VCaP (cell line): ENCODE data around the gene JDP2.
A peak's percentile ranks its signal among the peaks of the same experiment; 100 is the strongest.

ENCODE experiments used
- H3K27ac ChIP-seq: fragments of 450-650 bp; 2 replicates; pipeline ENCODE4 v1.5.1; 2017
- CTCF ChIP-seq: fragments of 450-650 bp; conservative IDR thresholded peaks from 2 replicates; pipeline ENCODE4 v1.5.1; 2017; ENCODE audit warnings: mild to moderate bottlenecking, moderate library complexity

The JDP2 gene

DNA sequence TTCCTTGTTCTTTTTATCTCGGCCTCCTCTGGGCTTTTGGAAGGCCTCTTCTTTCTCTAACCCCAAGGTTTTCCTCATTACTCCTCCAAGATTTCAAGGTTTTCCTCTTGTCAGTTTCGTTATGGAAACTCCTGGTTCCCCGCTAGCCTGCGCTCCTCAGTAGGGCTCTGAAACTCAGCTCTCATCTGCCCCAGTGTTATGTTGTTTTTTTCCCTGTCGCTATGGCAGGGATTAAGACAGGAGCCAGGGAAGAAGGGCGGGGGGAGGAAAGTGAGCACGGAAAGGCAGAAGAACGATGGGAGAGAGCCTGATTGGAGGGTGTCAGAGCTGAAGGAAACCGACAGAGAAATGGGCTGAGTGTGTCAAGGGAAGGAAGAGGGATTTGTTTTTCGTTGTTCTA is 26.5 kb upstream of the JDP2 start:
- TF ChIP-seq CTCF = no peak
- peak overlapping the region; percentile 78 for H3K27ac ChIP-seq

DNA sequence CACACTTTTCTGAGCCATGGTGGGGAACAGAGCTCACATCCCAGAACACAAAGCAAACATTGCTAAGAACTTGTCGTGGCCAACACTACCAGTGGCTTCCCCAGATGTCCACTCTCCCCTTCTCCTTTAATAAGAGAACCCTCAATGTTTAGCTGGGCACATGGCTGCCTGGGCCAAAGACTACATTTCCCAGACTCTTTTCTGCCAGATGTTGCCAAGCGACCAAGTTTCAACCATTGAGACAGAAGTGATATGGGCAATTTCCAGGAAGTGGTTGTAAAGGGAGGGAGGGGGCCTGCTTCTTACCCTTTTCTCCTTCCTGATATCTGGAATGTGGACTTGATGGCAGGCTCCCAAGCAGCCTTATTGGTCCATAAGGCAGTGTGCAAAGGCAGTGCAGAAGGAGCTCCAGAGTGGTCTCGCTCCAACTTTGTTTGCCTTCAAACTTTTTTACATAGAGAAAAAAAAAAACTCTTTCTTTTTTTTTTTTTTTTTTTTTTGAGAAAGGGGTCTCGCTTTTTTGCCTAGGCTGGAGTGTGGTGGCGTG is 24.9 kb upstream of the JDP2 start:
- TF ChIP-seq CTCF = no peak
- H3K27ac ChIP-seq = no peak overlapping the region

- no peak overlapping the region for H3K27ac ChIP-seq
- no peak for TF ChIP-seq CTCF
Measured at GRCh38 chr14:75404847-75405246, 23.0 kb upstream of the JDP2 start.

GRCh38 chr14:75406102-75406501 is 21.7 kb upstream of the JDP2 start:
- TF ChIP-seq CTCF = no peak
- no peak overlapping the region for H3K27ac ChIP-seq

GRCh38 chr14:75406856-75407255 is 21.0 kb upstream of the JDP2 start:
- no peak overlapping the region for H3K27ac ChIP-seq
- TF ChIP-seq CTCF = no peak

DNA sequence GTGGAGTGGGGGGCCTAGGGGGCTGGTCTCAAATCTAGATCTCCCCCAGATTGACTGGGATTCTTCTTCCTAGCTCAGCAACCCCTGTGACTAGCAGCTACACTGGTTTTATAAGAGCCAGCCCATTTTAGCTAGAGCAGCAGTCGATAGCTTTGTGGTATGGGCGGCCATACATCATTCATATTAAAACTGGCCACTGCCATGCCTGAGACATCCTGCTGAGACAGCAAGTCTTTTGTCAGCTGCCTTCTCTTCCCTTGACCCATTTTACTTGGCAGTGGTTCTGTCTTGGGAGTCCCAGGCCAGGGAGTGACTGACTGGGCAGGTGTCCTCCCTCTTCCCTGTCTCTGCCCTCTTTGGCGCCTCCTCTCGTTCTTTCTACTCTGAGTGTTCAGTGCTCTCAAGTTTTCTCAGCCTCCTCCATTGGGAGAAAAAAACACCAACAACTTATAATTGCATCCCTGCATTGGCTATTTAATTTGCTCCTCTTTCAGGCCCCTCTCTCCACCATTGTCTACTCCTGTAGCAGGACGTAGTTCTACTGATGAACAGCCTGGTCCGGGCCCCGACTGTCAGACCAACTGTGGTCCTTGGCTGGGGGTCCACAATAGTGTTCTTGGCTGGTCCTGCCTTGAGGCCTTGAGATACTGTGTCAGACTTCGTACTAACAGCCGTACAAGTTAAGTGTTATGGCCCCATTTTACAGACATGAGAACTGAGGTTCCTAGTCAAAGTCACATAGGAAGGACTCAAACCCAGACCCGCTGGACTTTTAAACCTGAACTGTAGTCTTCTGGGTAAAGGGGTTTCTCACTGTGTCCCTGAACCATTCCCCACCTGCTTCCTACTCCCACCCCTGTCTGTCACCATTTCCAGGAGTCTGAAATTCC is 18.3 kb upstream of the JDP2 start:
- H3K27ac ChIP-seq = no peak overlapping the region
- no peak for TF ChIP-seq CTCF

GRCh38 chr14:75411214-75411540 is 16.6 kb upstream of the JDP2 start:
- H3K27ac ChIP-seq = no peak overlapping the region
- no peak for TF ChIP-seq CTCF
